Measurements from ENCODE around the gene MAP6D1.

Gene MAP6D1

DNA sequence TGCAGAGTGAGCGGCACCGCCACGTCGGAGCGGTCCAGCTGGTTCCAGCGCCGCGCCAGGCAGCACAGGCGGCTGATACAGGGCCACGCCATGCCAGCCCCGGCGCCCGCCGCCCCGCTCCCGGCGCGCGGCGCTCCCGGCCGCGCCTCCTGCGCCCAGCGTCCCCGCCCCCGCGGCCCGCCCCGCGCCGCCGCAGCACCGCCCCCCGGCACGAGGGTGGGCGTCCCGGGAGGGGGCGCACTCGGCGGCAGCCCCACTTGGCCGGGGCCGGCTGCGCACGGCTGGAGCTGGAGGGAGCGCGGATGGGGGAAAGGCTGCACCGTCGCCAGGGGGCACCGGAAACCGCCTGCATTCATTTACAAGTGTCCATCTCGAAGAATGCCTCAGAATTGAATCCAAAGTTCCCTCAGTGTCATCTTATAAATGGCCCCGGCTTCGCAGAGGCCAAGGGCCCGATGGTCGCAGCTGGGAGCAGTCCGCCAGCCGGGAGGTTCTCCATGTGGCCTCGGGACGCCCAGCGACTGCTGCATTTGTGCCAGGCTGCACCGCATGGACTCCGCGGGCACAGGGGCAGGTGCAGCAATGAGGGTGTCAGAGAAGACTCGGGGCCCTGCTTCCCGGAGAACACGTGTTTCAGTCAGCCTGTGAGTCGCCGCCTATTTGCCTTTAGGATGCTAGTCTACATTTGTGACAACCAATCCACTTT is at the start of gene MAP6D1:
Gene MAP6D1 (minus strand): TSS at position 122 of the 706 bp plus-strand sequence. CDS start 30 bp downstream, at position 92.
- Histone ChIP-seq H3K27ac (ENCODE audit: extremely low read depth, low read depth, low read length) (peak within 1 kb of the TSS; percentile 64; the same call in 1 of the 2 replicates), H3K4me3 (ENCODE audit: low read depth, low read length) (peak within 1 kb of the TSS; percentile 78), H3K9me3 (ENCODE audit: control insufficient read depth, insufficient read depth, low read depth, low read length) (no peaks in the 10 kb centered on the region), H3K4me1 (ENCODE audit: control insufficient read depth, insufficient read depth, low read length) (peaks cover 5% of the 10 kb centered on the region), H3K36me3 (ENCODE audit: control insufficient read depth in 2 of 2, insufficient read depth in 1 of 2, low read length in 2 of 2) (peaks cover 0 to 28% of the 10 kb centered on the region in 2 experiments; a peak in 2 of 3 replicates)
- ChIA-PET CTCF (interaction anchor here (1.2 to 1.5 kb wide), 2 partner anchors 46 to 59 kb away, joined by 5 to 6 read pairs; partner anchors contain the start of gene PARL), POLR2A (interaction anchor here (1.9 kb wide), 1 partner anchor 59 kb away, joined by 6 read pairs; the partner anchor contains the start of gene PARL)
- TF ChIP-seq ZNF837 (tag by site-specific recombination; IDR thresholded peaks at IDR 0.05) (no peak), ZNF398 (tag by site-specific recombination; IDR thresholded peaks at IDR 0.05) (no peak), ZNF202 (tag by site-specific recombination; IDR thresholded peaks at IDR 0.05; ENCODE audit: borderline replicate concordance) (no peak), MEIS1 (CRISPR knock-in tag; IDR thresholded peaks at IDR 0.05; ENCODE audit: borderline replicate concordance) (no peak), ZNF555 (tag by site-specific recombination; conservative IDR thresholded peaks at IDR 0.05) (no peak), ZNF169 (tag by site-specific recombination; IDR thresholded peaks at IDR 0.05) (no peak), ZNF76 (tag by site-specific recombination; IDR thresholded peaks at IDR 0.05; ENCODE audit: borderline replicate concordance, low read depth) (no peak), ZNF548 (tag by site-specific recombination; IDR thresholded peaks at IDR 0.05) (no peak), ZNF433 (tag by site-specific recombination; IDR thresholded peaks at IDR 0.05; ENCODE audit: low read depth) (no peak), ZNF707 (tag by site-specific recombination; IDR thresholded peaks at IDR 0.05) (no peak), ZNF10 (tag by site-specific recombination; IDR thresholded peaks at IDR 0.05) (no peak), ZNF558 (tag by site-specific recombination; IDR thresholded peaks at IDR 0.05) (no peak), BCL11A (tag by site-specific recombination; IDR thresholded peaks at IDR 0.05; ENCODE audit: low read depth) (no peak), GLIS2 (tag by site-specific recombination; IDR thresholded peaks at IDR 0.05) (peak; percentile 84), OVOL3 (tag by site-specific recombination; IDR thresholded peaks at IDR 0.05) (no peak), ZNF335 (tag by site-specific recombination; conservative IDR thresholded peaks at IDR 0.05) (peak; percentile 83), OSR2 (tag by site-specific recombination; IDR thresholded peaks at IDR 0.05) (no peak), SCRT2 (tag by site-specific recombination; IDR thresholded peaks at IDR 0.05) (no peak), ZBTB6 (tag by site-specific recombination; IDR thresholded peaks at IDR 0.05) (no peak), ZNF426 (tag by site-specific recombination; IDR thresholded peaks at IDR 0.05) (no peak), ZNF623 (tag by site-specific recombination; IDR thresholded peaks at IDR 0.05) (no peak), ZNF341 (tag by site-specific recombination; IDR thresholded peaks at IDR 0.05; ENCODE audit: low read depth) (peak; percentile 48; the same call in 1 of the 2 replicates), SP7 (tag by site-specific recombination; IDR thresholded peaks at IDR 0.05) (0 out of 2 replicates have a peak, but pooled peaks have one; percentile 44), ZNF626 (tag by site-specific recombination; IDR thresholded peaks at IDR 0.05) (no peak), ZBTB11 (tag by site-specific recombination; conservative IDR thresholded peaks at IDR 0.05; ENCODE audit: low read depth) (peak; percentile 79)
- TF ChIP-seq, protein P1, sequence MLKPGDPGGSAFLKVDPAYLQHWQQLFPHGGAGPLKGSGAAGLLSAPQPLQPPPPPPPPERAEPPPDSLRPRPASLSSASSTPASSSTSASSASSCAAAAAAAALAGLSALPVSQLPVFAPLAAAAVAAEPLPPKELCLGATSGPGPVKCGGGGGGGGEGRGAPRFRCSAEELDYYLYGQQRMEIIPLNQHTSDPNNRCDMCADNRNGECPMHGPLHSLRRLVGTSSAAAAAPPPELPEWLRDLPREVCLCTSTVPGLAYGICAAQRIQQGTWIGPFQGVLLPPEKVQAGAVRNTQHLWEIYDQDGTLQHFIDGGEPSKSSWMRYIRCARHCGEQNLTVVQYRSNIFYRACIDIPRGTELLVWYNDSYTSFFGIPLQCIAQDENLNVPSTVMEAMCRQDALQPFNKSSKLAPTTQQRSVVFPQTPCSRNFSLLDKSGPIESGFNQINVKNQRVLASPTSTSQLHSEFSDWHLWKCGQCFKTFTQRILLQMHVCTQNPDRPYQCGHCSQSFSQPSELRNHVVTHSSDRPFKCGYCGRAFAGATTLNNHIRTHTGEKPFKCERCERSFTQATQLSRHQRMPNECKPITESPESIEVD (tag by site-specific recombination; IDR thresholded peaks at IDR 0.05): no peak

Measured in HEK293 (cell line).